Loucy (cell line): Measurements from ENCODE around the gene ZNF407.

Experiments
- H2AFZ ChIP-seq: fragments of 200-600 bp; sonication (generic); 2 replicates; pipeline ENCODE4 v1.6.0; 2016; ENCODE audit warnings: antibody characterized with exemption, mild to moderate bottlenecking, low read length, moderate library complexity
- H3F3A ChIP-seq: fragments of 200-600 bp; 2 replicates; pipeline ENCODE4 v1.6.0; 2016; ENCODE audit warnings: antibody characterized with exemption, low read depth, mild to moderate bottlenecking
- H3K27me3 ChIP-seq: fragments of 200-600 bp; sonication (generic); 2 replicates; pipeline ENCODE4 v1.6.1; 2014; ENCODE audit warnings: low read length, mild to moderate bottlenecking; ENCODE audit not compliant: insufficient read depth, poor library complexity, severe bottlenecking
- H3K36me3 ChIP-seq: fragments of 200-600 bp; sonication (generic); 2 replicates; pipeline ENCODE4 v1.6.1; 2016; ENCODE audit warnings: low read length; ENCODE audit not compliant: insufficient read depth
- H3K4me1 ChIP-seq: fragments of 200-600 bp; sonication (generic); 2 replicates; pipeline ENCODE4 v1.5.1; 2014; ENCODE audit warnings: low read length, mild to moderate bottlenecking; ENCODE audit not compliant: insufficient read depth, poor library complexity, severe bottlenecking
- H3K4me2 ChIP-seq: fragments of 200-600 bp; sonication (generic); 2 replicates; pipeline ENCODE4 v1.6.0; 2014; ENCODE audit warnings: antibody characterized with exemption, low read length, low read depth, mild to moderate bottlenecking; ENCODE audit not compliant: poor library complexity, severe bottlenecking
- H3K4me3 ChIP-seq: fragments of 200-600 bp; sonication (generic); 2 replicates; pipeline ENCODE4 v1.5.1; 2014; ENCODE audit warnings: low read length, mild to moderate bottlenecking, mixed read lengths; ENCODE audit not compliant: poor library complexity, severe bottlenecking
- H3K79me2 ChIP-seq: fragments of 200-600 bp; sonication (generic); 2 replicates; pipeline ENCODE4 v1.6.1; 2014; ENCODE audit warnings: low read length; ENCODE audit not compliant: insufficient read depth
- H3K9ac ChIP-seq: fragments of 200-600 bp; sonication (generic); 2 replicates; pipeline ENCODE4 v1.6.0; 2014; ENCODE audit warnings: mild to moderate bottlenecking, low read depth, low read length, moderate library complexity; ENCODE audit not compliant: poor library complexity, severe bottlenecking
- H3K9me2 ChIP-seq: fragments of 200-600 bp; sonication (generic); replicated peaks from 2 replicates; pipeline ENCODE4 v1.6.1; 2016; ENCODE audit warnings: low read depth, low read length, mixed read lengths
- H3K9me3 ChIP-seq: fragments of 200-600 bp; sonication (generic); 2 replicates; pipeline ENCODE4 v1.6.1; 2014; ENCODE audit warnings: mild to moderate bottlenecking, antibody characterized with exemption, low read length, low read depth; ENCODE audit not compliant: insufficient read depth
- H4K20me1 ChIP-seq: fragments of 200-600 bp; sonication (generic); 2 replicates; pipeline ENCODE4 v1.6.0; 2014; ENCODE audit warnings: antibody characterized with exemption, low read length, mild to moderate bottlenecking; ENCODE audit not compliant: insufficient read depth, poor library complexity, severe bottlenecking
- CTCF ChIP-seq: fragments of 200-600 bp; sonication (generic); conservative IDR thresholded peaks from 2 replicates; pipeline ENCODE4 v1.5.1; 2014; ENCODE audit warnings: mild to moderate bottlenecking, antibody characterized with exemption, low read length
- EZH2phosphoT487 ChIP-seq: fragments of 200-600 bp; IDR thresholded peaks from 2 replicates; pipeline ENCODE4 v1.6.1; 2018; ENCODE audit warnings: antibody characterized with exemption, mild to moderate bottlenecking, moderate library complexity, borderline replicate concordance

Gene ZNF407

GRCh38 chr18:75003764-75004690 lies 406.4 kb downstream of the ZNF407 start:
- no peaks in the 10 kb centered on the region for H3F3A ChIP-seq
- TF ChIP-seq CTCF = no peak
- TF ChIP-seq EZH2phosphoT487 = no peak
- no peaks in the 10 kb centered on the region for H3K9me2 ChIP-seq
- H3K9me3 ChIP-seq = no peaks in the 10 kb centered on the region
- H3K4me2 ChIP-seq = no peak overlapping the region
- no peak overlapping the region for H2AFZ ChIP-seq
- H4K20me1 ChIP-seq = no peaks in the 10 kb centered on the region
- no peaks in the 10 kb centered on the region for H3K27me3 ChIP-seq
- peaks cover 10% of the 10 kb centered on the region for H3K4me1 ChIP-seq
- no peaks in the 10 kb centered on the region for H3K79me2 ChIP-seq
- H3K9ac ChIP-seq = no peak overlapping the region
- no peak overlapping the region for H3K4me3 ChIP-seq
- H3K36me3 ChIP-seq = no peaks in the 10 kb centered on the region

- no peak for TF ChIP-seq CTCF
- TF ChIP-seq EZH2phosphoT487 = no peak
- Histone ChIP-seq H3K4me3 (no peak overlapping the region), H3F3A (no peaks in the 10 kb centered on the region), H3K4me2 (no peak overlapping the region), H3K79me2 (no peaks in the 10 kb centered on the region), H3K9ac (no peak overlapping the region), H3K4me1 (peaks cover 10% of the 10 kb centered on the region), H3K9me3 (no peaks in the 10 kb centered on the region), H2AFZ (no peak overlapping the region), H3K36me3 (no peaks in the 10 kb centered on the region), H3K9me2 (no peaks in the 10 kb centered on the region), H3K27me3 (no peaks in the 10 kb centered on the region), H4K20me1 (no peaks in the 10 kb centered on the region)
Observed at GRCh38 chr18:75005626-75006025, 408.0 kb downstream of the ZNF407 start.

DNA sequence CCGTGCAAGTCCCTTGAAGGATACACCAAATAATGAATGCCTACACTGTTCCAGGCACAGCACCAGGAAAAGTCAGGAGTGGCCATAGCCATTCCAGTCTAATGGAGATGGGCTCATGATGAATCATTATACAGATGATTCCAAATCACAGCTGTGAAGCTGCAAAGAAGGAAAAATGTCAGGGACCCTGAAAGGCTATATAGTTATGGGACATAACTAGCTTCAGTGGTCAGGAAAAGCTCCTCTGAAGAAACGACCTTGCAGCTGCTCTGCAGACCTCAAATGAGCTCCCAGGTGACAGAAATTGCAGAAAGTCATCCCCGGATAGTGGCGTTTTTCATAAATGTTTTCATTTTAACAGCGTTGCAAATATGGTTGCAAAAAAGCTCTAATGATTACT lies 410.5 kb downstream of the ZNF407 start:
- Histone ChIP-seq H3F3A (no peaks in the 10 kb centered on the region), H3K4me2 (no peak overlapping the region)
- TF ChIP-seq CTCF (no peak), EZH2phosphoT487 (no peak)

More for the DNA sequence above, 410.5 kb downstream of the ZNF407 start:
- Histone ChIP-seq H3K9ac (no peak overlapping the region), H3K9me3 (no peaks in the 10 kb centered on the region), H2AFZ (no peak overlapping the region), H3K36me3 (no peaks in the 10 kb centered on the region), H3K9me2 (no peaks in the 10 kb centered on the region), H3K4me1 (peaks cover 5% of the 10 kb centered on the region), H3K27me3 (no peaks in the 10 kb centered on the region), H4K20me1 (no peaks in the 10 kb centered on the region), H3K4me3 (no peak overlapping the region), H3K79me2 (no peaks in the 10 kb centered on the region)
